Lower lobe of right lung (tissue), 2 donors: Measurements from ENCODE around the gene ULK4. TPM values are rescaled to one million over a fixed set of nuclear protein-coding genes. Genes with fewer than 3 reads are reported as not detected.

Source experiments
- ATAC-seq, 2 donors: fragments of 200-7000 bp; cut with Tn5 transposase; one replicate each; pipeline ENCODE4 v1.9.1; 2020 to 2022; ENCODE audit warnings: mild to moderate bottlenecking in 2 of 2, moderate library complexity in 2 of 2
- DNase-seq: peaks from one replicate; pipeline ENCODE4 v3.0.0-alpha.2; 2020
- H3K27ac ChIP-seq: fragments of 200-600 bp; one replicate; pipeline ENCODE4 v1.8.0; 2022
- H3K27me3 ChIP-seq: fragments of 200-600 bp; one replicate; pipeline ENCODE4 v1.8.0; 2022; ENCODE audit warnings: low read depth
- H3K36me3 ChIP-seq: fragments of 200-600 bp; one replicate; pipeline ENCODE4 v1.8.0; 2022; ENCODE audit warnings: mild to moderate bottlenecking
- H3K4me1 ChIP-seq: fragments of 200-600 bp; one replicate; pipeline ENCODE4 v1.8.0; 2022
- H3K4me3 ChIP-seq: fragments of 200-600 bp; one replicate; pipeline ENCODE4 v1.8.0; 2022; ENCODE audit warnings: mild to moderate bottlenecking
- H3K9me3 ChIP-seq: fragments of 200-600 bp; one replicate; pipeline ENCODE4 v1.8.0; 2022
- CTCF ChIP-seq: fragments of 200-600 bp; IDR thresholded peaks from one replicate; pipeline ENCODE4 v1.8.0; 2022; ENCODE audit warnings: antibody characterized with exemption, mild to moderate bottlenecking
- intact Hi-C: fragments of 100-400 bp; cut with DNase I; formaldehyde crosslinking; loops from one replicate; pipeline ENCODE4 v1.11.0; 2022
- total RNA-seq: library from RNA; stranded (reverse); fragmentation: NEBNext Ultra II Directional; extraction: Animal tissue kit (Norgen Biotek cat#: 25700); gene quantifications from one replicate; pipeline ENCODE4 v1.2.1, GENCODE V29; 2021
- donor health status: DM: no; HTN: yes; CAD: no; lungs with severe emphysema.

ULK4 gene
- total RNA-seq, 1 donor from 2014 or later, result 11.4 TPM

- Histone ChIP-seq H3K27me3 (no peaks in the 10 kb centered on the region), H3K9me3 (no peaks in the 10 kb centered on the region), H3K27ac (no peak overlapping the region), H3K4me1 (no peaks in the 10 kb centered on the region), H3K36me3 (no peaks in the 10 kb centered on the region), H3K4me3 (no peak overlapping the region)
- ATAC-seq, result no peak
- no peak for DNase-seq
- intact Hi-C loops, result no loop called here
- TF ChIP-seq CTCF, result no peak
These were observed 684.0 kb downstream of the ULK4 start for GRCh38 chr3:41277790-41278465.

GRCh38 chr3:41276191-41276590, 685.7 kb downstream of the ULK4 start:
- DNase-seq, result no peak
- H3K4me3 ChIP-seq, result no peak overlapping the region
- H3K27ac ChIP-seq, result no peak overlapping the region
- no peak for ATAC-seq
- H3K9me3 ChIP-seq, result no peaks in the 10 kb centered on the region
- no peak for TF ChIP-seq CTCF
- H3K36me3 ChIP-seq, result no peaks in the 10 kb centered on the region
- intact Hi-C loops, result no loop called here
- no peaks in the 10 kb centered on the region for H3K4me1 ChIP-seq
- H3K27me3 ChIP-seq, result no peaks in the 10 kb centered on the region

- TF ChIP-seq CTCF, result no peak
- no peaks in the 10 kb centered on the region for H3K4me1 ChIP-seq
- no peak for DNase-seq
- H3K4me3 ChIP-seq, result no peak overlapping the region
- no peaks in the 10 kb centered on the region for H3K9me3 ChIP-seq
- ATAC-seq, result no peak
- intact Hi-C loops, result no loop called here
- no peaks in the 10 kb centered on the region for H3K36me3 ChIP-seq
- no peaks in the 10 kb centered on the region for H3K27me3 ChIP-seq
- no peak overlapping the region for H3K27ac ChIP-seq
These were observed 686.8 kb downstream of the ULK4 start for GRCh38 chr3:41274944-41275668.

- ATAC-seq (no peak), DNase-seq (no peak)
- Histone ChIP-seq H3K4me1 (no peaks in the 10 kb centered on the region), H3K36me3 (no peaks in the 10 kb centered on the region), H3K4me3 (no peak overlapping the region), H3K27me3 (no peaks in the 10 kb centered on the region), H3K27ac (no peak overlapping the region), H3K9me3 (no peaks in the 10 kb centered on the region)
- intact Hi-C loops, result no loop called here
- no peak for TF ChIP-seq CTCF
These were observed 689.2 kb downstream of the ULK4 start for GRCh38 chr3:41272667-41273066.

- Histone ChIP-seq H3K4me3 (no peak overlapping the region), H3K4me1 (no peaks in the 10 kb centered on the region), H3K9me3 (no peaks in the 10 kb centered on the region), H3K27ac (no peak overlapping the region), H3K27me3 (no peaks in the 10 kb centered on the region), H3K36me3 (no peaks in the 10 kb centered on the region)
- no peak for TF ChIP-seq CTCF
- DNase-seq, result no peak
- intact Hi-C loops, result no loop called here
- ATAC-seq, result no peak
These were observed 693.8 kb downstream of the ULK4 start for GRCh38 chr3:41267975-41268640.
